ENCODE measurements around the gene GDPGP1. TPM values are rescaled to one million over a fixed set of nuclear protein-coding genes. Genes with fewer than 3 reads are reported as not detected.

GDPGP1 gene
- total and polyA plus RNA-seq, 10 of the 15 experiments (the other 5 are each of a cell fraction or from before 2014, with no cell fraction given): 0.68 to 8.9 (median 3.0) TPM

GRCh38 chr15:90243943-90244639 is 10.1 kb downstream of the GDPGP1 start:
- H3K79me2 ChIP-seq (ENCODE audit: control insufficient read depth, insufficient read depth, low read length): no peaks in the 10 kb centered on the region
- H3K4me2 ChIP-seq (ENCODE audit: control insufficient read depth, insufficient read depth): no peak overlapping the region
- H3K36me3 ChIP-seq (ENCODE audit: control insufficient read depth in 2 of 2, insufficient read depth in 2 of 2, low read length in 1 of 2): peaks cover 0 to 2% of the 10 kb centered on the region in 2 experiments; a peak in 2 of 4 replicates
- in situ Hi-C loops (cut with MboI) (no loop called here), intact Hi-C loops (cut with micrococcal nuclease; ENCODE audit: unreplicated experiment) (no loop called here)
- no peak overlapping the region for H3K9ac ChIP-seq (ENCODE audit: control insufficient read depth, insufficient read depth, low read length)
- CTCF ChIA-PET: interaction anchor here (0.6 kb wide), 1 partner anchor 43 kb away, joined by 3 read pairs; no protein-coding TSS in a partner anchor
- H3K27ac ChIP-seq (ENCODE audit: control insufficient read depth, insufficient read depth): no peak overlapping the region
- 88% methylated on average over 10 of the region's 10 CpGs for WGBS (ENCODE audit: insufficient coverage, insufficient replicate concordance, low lambda C conversion rate, missing lambda C conversion rate)
- H3K27me3 ChIP-seq (replicated peaks in 1 of 2; ENCODE audit: control insufficient read depth in 2 of 2, insufficient read depth in 2 of 2, low read length in 1 of 2): no peaks in the 10 kb centered on the region
- no peak overlapping the region for H2AFZ ChIP-seq (ENCODE audit: control insufficient read depth, low read depth, low read length)
- RAD21 ChIA-PET (ENCODE audit: unreplicated experiment): interaction anchor here (1.1 kb wide), 1 partner anchor 10 kb away, joined by 3 read pairs; the partner anchor contains the start of genes CIB1 and GDPGP1
- POLR2A ChIA-PET: interaction anchor here (0.7 to 1.1 kb wide), 3 partner anchors 10 to 1225 kb away, joined by 3 to 9 read pairs (median 4); partner anchors contain the start of genes CIB1 and GDPGP1
- DNase-seq (ENCODE audit: low read depth, low spot score) (no peak), FAIRE-seq (no peak), ATAC-seq (no peak)
- SMC1A ChIA-PET (ENCODE audit: uncharacterized antibody, unreplicated experiment): no interaction called here
- H4K20me1 ChIP-seq (ENCODE audit: control insufficient read depth, insufficient read depth): no peaks in the 10 kb centered on the region
- H3K4me1 ChIP-seq (ENCODE audit: control insufficient read depth, insufficient read depth, low read length): no peaks in the 10 kb centered on the region
- H3K4me3 ChIP-seq: no peak overlapping the region
- BruUV-seq (replicated peaks): no TSS peak
- TF ChIP-seq ZBTB11 (CRISPR knock-in tag; IDR thresholded peaks at IDR 0.05) (no peak), DPF2 (IDR thresholded peaks at IDR 0.05) (no peak), FOXM1 (IDR thresholded peaks at IDR 0.05; ENCODE audit: low read depth, low read length) (no peak), ESRRA (IDR thresholded peaks at IDR 0.05; ENCODE audit: low read length) (no peak), REST (IDR thresholded peaks at IDR 0.05; ENCODE audit: low read depth, low read length) (no peak), NFIC (IDR thresholded peaks at IDR 0.05; ENCODE audit: low read depth, low read length) (no peak), SP1 (IDR thresholded peaks at IDR 0.05; ENCODE audit: low read depth, low read length) (no peak)
- no peaks in the 10 kb centered on the region for H3K9me3 ChIP-seq (replicated peaks; ENCODE audit: control insufficient read depth, insufficient read depth, low read length)
